HG02588 (cell line): Measurements from ENCODE around the gene VEZT.

ENCODE experiments used
- ATAC-seq: cut with Tn5 transposase; IDR thresholded peaks from one replicate; pipeline ENCODE4 v1.9.1; 2021; ENCODE audit warnings: mild to moderate bottlenecking, moderate library complexity; ENCODE audit not compliant: unreplicated experiment

The VEZT gene

DNA sequence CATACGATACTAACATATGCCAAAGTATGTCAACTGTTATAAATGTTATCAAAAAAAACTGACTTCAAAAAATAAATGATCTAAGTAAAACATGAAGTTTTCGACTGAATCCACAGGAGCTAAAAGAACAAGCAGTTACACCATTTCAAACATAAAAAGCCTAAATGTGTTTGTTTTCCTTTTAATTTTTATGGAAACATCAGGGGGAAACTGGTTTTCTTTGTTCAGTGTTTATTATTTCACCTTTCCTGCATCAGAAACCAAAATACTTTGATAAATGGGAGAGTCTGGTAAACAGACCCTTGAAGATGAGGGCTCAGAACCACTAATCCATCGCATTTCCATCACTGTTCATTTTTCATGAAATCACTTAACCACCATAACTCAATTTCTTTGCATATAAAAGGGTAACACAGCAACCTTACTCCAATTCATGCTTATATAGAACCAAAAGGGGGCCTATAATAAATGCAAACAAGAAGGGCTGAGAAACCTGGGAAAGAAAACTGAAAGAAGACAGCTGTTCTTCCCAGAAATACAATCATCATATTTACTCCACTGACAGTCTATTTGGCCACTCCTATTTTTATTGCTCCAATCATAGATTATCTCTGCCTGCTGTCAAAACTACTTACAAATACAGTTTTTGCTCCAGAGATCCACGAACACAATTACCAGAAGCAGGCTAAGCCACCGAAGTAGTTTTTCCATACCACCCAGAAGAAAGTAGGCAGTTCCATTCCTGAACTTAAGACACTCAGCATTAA is 17.3 kb upstream of the VEZT start:
- no peak for ATAC-seq

DNA sequence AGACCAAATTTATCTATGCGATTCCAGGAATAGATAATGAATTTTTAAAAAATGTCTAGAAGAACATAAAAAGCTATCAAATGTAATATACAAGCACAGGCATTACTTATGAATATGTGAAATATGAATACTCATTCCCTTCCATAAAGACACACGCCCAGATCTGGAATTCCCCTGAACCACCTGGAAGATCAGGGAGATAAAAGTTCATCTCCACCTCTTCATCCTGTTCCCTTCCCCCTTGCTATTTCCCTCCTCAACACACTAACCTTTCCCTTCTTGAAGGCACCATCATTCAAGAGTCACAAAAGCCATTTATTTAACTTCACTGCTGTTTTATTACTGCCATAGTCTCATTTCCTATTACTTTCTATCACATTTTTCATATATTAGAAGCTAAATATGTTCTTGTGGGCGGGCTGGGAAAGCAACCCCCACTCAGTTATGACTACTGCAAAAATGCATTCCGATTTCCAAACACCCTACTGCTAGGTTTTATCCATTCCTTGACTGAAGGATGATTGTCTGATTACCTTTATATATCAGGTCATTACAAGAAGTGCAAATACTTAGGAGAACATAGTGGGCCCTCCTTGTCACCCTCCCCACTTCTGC is 16.4 kb upstream of the VEZT start:
- no peak for ATAC-seq

DNA sequence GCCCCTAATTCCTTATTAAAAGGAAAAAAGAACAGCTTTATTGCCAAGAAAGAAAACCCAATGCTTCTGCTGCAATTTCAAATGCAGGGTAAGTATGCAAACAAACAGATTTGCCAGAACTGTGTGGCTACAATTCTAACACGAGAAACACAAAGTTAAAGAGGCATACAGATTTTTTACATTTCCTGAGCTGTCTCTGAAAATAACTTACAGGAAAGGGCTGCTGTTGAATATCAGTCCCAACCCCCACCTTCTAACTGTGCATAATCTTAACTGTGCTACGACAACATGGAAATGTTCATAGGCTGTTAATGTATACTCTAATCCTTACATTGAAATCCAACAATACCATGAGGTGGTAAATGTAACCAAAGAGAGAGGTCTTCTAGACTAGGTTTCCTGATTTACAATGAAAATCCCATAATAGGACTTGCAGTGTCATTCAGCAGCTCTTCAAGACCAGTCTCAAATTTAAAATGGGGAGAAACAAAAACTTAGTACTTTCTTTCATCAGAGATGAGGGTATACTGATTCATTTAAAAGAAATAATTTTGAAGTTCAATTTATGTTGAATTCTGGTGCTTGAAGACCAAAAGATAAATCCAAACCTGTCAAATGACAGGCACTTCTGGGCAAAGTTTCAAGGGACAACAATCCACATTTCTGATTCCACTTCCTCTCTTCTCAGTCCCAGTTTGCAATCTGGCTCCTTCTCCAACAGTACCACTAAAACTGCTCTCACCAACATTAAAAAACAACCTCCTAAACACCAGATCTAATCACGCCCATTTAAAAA is 14.7 kb upstream of the VEZT start:
- no peak for ATAC-seq

DNA sequence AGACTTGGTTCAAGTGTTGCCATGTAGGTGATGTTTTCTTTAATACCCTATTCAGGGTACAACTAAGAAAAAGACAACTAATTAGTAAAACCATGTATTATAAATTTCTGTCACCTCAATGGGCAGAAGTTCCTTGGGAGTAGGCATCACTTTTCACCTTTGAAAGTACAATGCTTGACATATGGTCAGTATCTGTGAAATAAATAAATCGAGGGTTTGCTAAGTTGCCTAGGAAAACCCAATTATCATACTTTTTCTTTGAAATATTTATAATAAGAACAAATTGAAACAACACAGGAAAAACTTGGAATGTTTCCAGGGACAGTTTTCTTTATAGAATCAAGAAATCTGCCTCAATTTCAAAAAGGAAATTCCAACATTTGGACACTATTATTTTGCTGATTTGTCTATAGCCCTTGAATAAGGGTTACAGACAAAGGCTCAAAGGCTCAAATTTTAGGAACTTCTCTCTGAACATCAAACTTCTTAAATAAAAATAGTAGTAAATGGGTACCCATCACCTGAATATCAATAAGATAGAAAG is 14.0 kb upstream of the VEZT start:
- ATAC-seq = no peak

DNA sequence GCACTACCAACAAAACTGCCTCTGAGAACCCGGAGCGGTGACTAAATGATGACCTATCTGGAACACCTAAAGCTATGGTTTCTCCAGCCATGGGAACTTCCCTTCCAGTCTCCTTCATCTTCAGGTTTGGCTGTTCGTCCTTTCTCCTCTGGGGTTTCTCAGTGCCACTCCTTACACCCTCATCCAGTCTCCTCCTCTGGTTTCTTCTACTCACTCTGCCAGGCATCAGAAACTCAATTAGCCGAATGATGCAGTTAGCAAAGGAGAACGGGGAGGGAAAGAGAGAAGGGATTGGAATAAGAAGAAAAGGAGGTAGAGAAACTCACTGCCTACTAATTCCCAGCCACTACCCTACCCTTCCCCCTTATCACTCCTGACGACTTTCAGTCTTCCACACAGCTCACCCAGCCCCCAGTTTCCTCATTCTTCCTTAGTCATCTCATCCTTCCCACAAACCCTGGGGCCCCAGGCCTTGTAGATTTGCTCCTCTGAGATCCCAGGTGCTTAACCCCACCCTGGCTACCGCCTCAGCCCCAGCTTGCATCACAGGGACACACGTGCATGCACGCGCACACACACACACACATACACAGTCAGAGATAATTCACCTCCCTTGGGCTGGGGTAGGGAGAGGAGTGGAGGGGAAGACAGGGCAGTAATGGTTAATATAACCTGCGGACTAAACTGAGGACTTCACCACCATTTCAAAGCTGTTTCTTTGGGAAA is 13.3 kb upstream of the VEZT start:
- no peak for ATAC-seq

DNA sequence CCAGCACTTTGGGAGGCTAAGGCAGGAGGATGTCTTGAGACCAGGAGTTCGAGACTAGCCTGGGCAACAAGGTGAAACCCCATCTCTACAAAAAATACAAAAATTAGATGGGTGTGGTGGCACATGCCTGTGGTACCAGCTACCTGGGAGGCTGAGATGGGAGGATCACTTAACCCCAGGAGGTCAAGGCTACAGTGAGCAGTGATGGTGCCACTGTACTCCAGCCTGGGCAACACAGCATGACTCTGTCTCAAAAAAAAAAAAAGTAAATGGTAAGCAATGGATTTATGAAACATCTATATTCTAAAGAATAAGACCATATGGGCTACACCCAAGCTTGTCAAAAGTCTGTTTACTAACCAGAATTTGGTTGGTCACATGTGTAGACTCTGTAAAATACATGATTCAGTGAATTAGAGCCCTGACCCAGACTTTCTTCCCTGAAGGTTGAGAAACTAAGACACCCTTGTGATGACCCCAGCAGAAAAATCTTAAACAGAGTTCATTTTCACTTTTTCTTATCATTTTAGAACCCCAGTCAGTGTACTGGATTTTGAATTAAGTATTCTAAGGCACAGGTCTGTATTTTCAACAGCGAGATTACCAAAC is 12.5 kb upstream of the VEZT start:
- ATAC-seq = no peak

DNA sequence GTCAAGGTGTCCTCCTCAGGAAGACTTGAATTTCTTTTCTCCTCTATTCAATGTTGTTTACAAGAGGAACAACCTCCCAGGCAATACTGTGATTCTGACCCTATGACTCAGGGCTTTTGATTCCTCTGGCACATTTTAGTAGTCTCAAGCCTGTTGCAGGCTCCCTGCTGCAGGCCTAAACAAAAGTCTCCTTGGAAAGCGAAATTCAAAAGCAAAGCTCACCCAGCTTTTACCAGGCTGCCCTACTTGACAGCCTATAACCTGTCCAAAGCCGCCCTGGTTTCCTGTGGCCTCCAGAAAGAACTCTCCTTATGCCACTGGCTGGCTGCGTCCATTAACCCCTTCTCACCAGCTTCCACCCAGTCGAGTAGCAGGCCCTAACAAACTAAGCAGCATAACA is 11.9 kb upstream of the VEZT start:
- no peak for ATAC-seq

DNA sequence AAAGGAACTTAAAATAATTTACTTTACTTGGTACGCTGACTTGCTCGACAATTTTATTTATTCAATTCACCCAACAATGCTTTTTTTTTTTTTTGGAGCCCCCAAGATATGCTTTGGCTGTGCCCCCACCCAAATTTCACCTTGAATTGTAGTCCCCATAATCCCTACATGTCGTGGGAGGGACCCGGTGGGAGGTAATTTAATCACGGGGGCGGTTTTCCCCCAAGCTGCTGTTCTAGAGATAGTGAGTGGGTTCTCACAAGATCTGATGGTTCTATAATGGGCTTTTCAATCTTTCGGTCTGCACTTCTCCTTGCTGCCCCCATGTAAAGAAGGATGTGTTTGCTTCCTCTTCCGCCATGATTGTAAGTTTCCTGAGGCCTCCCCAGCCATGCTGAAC is 10.7 kb upstream of the VEZT start:
- ATAC-seq = no peak

DNA sequence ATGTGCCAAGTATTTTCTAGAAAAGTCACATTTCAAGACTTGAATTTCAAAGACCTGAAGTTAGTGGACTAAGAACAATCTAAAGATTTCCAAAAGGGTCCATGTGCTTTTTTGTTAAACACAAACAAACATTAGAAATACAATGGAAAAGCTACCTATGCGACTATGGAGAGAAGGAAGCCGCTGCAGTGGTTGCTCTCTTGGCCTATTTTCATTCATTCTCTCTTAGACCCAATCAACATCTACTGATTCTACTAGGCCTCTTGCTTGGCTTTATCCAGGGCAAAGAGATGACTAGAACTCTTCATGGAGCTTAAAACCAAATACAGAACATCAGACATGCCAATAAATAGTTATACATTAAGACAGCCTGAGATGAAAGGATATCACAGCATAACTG is 10.2 kb upstream of the VEZT start:
- no peak for ATAC-seq

DNA sequence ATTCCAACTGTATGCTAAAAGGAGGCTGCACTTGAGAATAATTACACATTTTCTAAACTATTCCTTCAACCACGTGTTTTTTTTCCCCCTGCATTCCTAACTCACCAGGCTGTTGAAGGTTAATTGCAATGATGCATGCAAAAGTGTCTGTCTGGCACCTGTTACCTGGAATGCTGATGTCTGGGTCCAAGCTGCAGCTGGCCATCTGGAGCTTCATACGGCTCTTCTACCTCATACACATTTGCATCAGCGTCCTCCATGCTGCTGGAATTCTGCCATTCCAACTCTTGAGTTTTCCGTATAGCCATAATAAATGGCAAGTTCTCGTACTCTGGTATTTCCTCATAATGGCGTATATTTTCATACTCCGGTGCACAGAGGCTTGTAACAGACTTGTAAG is 8.9 kb upstream of the VEZT start:
- no peak for ATAC-seq

DNA sequence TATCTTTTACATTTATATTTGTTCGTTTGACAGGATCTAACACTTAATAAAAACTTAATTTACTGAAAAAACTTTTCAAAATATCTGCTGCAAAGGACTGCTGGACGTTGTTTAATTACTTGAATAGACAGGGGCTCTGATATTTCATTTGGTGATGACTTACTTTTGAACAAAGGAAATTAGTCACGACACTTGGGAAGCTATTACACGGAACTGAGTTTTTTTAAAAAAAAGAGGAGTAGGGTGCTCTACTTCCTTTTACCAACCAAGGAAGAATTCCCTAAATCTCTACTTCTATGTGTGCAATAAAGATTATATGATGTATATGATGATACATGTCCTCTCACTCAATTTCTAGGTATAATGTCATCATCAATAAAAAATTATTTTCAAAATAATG is 5.0 kb upstream of the VEZT start:
- ATAC-seq = no peak

DNA sequence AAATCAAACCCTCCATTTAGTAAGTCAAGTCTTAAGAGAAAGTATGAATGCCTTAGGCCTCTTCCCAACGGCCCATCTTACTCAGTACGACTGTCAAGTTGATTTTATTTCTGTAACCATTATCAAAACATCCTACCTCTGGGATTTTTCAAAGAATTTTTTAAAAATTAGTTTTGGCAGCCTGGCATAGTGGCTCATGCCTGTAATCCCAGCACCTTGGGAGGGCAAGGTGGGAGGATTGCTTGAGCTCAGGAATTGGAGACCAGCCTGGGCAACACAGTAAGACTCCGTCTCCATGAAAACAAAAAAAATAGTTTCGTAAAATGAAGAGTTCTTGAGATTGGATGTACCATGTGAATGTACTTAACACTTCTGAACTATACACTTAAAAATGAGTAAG is 4.5 kb upstream of the VEZT start:
- no peak for ATAC-seq

DNA sequence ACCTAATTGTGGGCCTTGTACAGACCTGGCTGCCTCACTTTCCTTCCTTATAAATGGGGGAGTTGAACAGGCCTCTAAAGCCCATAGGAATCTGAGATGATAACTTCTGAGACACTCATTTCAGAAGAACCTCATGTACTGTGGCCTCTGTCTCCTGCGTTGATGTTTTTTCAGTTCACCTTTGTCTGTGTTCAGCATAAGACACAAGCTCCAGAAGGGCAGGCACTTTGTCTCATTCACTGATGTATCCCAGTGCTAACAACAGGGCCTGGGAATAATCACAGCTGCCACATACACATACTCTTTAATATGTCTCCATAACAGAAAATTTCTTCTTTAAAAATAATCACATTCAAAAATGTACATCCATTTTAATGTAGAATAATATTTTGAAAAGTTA is 3.7 kb upstream of the VEZT start:
- ATAC-seq = no peak

DNA sequence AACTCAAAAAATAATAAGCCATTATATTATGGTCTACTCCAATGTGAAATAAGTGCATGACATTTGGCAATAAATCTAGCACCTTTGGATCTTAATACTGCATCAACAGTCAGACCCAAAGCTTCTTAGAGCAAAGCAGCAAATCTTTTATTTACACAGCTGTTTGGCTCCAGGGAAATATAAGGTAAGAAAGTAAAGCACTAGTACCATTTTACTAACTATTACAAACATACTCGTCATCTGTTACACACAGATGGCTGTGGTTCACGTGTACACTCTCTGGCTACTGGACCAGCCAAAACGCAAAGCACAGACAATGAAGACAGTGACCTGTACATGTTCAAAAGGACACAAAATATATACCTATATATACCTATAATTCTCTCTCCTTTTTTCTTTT is 3.1 kb upstream of the VEZT start:
- no peak for ATAC-seq

DNA sequence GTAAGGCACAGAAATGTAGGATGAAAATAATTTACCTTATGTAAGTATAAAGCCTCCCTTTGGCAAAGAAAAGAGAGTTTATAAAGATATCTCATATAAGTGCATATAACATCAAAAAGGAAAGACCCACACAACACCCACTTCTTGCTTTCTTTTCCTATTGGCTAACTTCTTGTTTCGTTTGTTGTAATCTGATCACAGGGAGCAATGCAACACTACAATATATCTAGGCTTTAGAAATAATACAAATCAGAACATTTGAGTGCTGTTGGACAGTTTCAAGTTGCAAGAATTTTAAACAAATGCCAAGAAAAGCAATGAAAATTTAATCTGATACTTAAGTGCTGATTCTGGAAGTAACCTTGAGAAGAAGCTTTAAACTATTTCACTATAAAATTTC is 1.7 kb upstream of the VEZT start:
- ATAC-seq = no peak

DNA sequence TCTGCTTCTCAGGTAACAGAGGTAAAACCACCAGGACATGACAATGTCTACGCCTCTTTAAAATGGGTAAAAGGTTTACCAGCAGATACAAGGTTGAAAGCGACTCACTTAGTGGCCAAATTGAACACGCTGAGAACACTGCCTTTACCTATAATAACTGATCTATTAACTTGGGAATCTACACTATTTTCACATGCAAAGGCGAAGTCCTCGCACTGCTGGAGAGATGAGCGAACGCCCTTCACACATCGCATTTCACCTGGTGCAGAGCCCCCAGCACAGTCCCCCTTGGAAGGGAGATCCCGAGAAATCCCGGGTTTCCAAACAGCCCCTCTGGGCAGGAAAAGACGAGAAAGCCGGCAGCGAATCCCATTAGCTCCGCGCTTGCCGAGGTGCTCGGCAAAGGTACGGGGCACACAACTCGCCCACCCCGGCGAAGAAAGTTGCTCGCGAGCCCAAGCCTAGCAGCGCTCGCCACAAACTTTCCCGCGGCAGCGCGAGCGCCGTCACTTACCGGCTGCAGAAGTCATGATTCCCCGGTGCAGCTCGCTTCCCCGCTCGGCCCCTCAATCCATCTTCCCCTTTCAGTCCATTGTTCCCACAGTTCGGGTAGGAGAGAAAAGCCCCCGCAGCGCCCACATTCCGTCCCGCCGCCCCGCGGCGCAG is 763 bp upstream of the VEZT start:
- ATAC-seq = peak; percentile 20

DNA sequence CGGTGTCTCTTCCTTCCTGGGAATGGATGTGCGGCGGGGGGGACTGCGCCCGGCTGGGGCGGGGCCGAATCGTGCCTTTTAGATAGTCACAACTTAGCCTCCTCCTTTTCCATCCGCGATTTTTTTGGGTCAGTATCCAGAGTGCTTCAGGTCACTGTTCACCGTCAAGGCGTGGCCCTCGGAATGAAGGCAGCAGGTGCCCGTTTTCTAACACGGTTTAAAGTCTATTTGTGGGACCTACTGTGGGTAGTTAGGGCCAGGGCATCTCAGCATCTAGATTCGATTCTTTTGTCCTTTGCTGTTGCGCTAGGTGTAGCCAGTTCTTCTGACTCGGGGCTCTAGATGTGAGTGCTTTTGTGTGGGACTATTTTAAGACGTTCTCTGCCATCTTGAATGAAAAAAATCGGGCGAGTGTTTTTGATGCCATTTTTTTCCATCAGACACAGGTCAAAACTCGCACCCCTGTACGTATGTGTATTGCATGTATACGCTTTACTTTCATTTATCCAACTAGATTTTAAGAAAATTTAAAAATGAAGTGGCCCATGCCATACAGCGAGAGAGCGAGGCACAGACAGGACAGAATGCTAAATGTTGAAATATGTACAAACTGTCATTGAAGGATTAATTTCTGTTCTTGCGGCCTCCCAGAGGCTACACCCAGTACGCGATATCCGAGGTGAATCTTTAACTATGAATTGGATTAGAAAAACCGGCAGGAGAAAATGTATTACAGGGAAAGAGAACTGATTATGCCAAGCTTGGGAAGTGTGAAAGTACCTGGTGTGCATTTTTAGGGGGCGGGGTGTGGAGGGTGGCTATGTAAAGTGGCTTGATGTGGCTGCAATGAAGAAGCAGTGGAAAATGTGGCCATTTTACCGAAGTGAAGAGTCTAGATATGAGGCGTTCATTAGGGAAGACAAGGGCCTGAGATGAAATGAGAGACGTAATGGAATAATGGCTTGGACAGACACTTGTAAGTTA is 835 bp downstream of the VEZT start:
- no peak for ATAC-seq

DNA sequence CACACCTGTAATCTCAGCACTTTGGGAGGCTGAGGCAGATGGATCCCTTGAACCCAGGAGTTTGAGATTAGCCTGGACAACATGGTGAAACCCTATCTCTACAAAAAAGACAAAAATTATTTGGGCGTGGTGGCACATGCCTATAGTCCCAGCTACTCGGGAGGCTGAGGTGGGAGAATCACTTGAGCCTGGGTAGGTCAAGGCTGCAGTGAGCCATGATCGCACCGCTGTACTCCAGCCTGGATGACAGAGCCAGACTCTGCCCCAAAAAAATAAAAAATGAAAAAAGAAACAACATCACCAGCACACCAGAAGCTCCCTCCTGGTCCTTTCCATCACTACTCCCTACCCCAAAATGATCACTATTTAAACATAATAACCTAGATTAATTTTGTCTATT is 2.6 kb downstream of the VEZT start:
- no peak for ATAC-seq

DNA sequence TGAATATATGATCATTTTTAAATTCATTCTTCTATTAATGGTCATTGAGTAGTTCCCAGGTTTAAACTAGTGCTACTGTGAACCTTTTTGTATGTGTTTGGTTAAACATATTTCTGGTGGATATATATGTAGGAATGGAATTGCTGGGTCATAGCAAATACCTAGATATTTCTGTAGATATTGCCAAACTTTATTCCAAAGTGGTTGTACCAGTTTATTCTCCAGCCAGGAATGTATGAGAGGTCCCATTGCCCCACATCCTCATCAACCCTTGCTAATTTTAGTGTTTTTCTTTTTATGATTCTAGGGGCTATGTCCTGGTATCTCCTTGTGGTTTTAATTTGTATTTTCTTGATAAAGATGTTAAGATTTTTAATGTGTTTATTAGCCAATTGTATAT is 3.1 kb downstream of the VEZT start:
- ATAC-seq = no peak
